ENCODE results near the gene HHAT. TPM values are rescaled to one million over a fixed set of nuclear protein-coding genes. Genes with fewer than 3 reads are reported as not detected.

HHAT gene
- total and polyA plus RNA-seq, 4 donors = 1.2 to 11.3 (median 3.8) TPM

GRCh38 chr1:210482945-210483617, 154.4 kb downstream of the HHAT start:
- ATAC-seq (ENCODE audit: insufficient read depth, low FRiP score) (no peak), DNase-seq (no peak)
- no peak for TF ChIP-seq CTCF (IDR thresholded peaks at IDR 0.05; ENCODE audit: control extremely low read depth, extremely low read depth)
- Histone ChIP-seq H3K27me3 (ENCODE audit: control insufficient read depth in 3 of 3, insufficient read depth in 3 of 3, low read length in 2 of 3) (no peaks in the 10 kb centered on the region), H3K36me3 (ENCODE audit: control insufficient read depth in 4 of 4, insufficient read depth in 4 of 4, low read length in 4 of 4) (no peaks in the 10 kb centered on the region), H3K27ac (ENCODE audit: low read depth in 1 of 2, low read length in 1 of 2) (no peak overlapping the region), H3K4me1 (ENCODE audit: control insufficient read depth in 5 of 5, insufficient read depth in 5 of 5, low read length in 5 of 5) (no peaks in the 10 kb centered on the region), H3K9ac (ENCODE audit: insufficient read depth in 1 of 2, low read length in 2 of 2) (no peak overlapping the region), H3K4me3 (no peak overlapping the region), H3K9me3 (ENCODE audit: control insufficient read depth in 4 of 4, insufficient read depth in 3 of 4, low read length in 3 of 4) (no peaks in the 10 kb centered on the region)
- WGBS, 2 donors = 85 to 86% methylated on average over 3 of the region's 3 CpGs

GRCh38 chr1:210483821-210484220, 155.1 kb downstream of the HHAT start:
- Histone ChIP-seq H3K9me3 (ENCODE audit: control insufficient read depth in 4 of 4, insufficient read depth in 3 of 4, low read length in 3 of 4) (no peaks in the 10 kb centered on the region), H3K9ac (ENCODE audit: insufficient read depth in 1 of 2, low read length in 2 of 2) (no peak overlapping the region), H3K27ac (ENCODE audit: low read depth in 1 of 2, low read length in 1 of 2) (no peak overlapping the region), H3K36me3 (ENCODE audit: control insufficient read depth in 4 of 4, insufficient read depth in 4 of 4, low read length in 4 of 4) (no peaks in the 10 kb centered on the region), H3K4me3 (no peak overlapping the region), H3K27me3 (ENCODE audit: control insufficient read depth in 3 of 3, insufficient read depth in 3 of 3, low read length in 2 of 3) (no peaks in the 10 kb centered on the region), H3K4me1 (ENCODE audit: control insufficient read depth in 5 of 5, insufficient read depth in 5 of 5, low read length in 5 of 5) (no peaks in the 10 kb centered on the region)
- ATAC-seq (ENCODE audit: insufficient read depth, low FRiP score) = no peak
- no peak for DNase-seq
- WGBS, 2 donors = 94 to 95% methylated on average over 2 of the region's 2 CpGs
- no peak for TF ChIP-seq CTCF (IDR thresholded peaks at IDR 0.05; ENCODE audit: control extremely low read depth, extremely low read depth)

GRCh38 chr1:210487021-210487420, 158.3 kb downstream of the HHAT start:
- Histone ChIP-seq H3K9me3 (ENCODE audit: control insufficient read depth in 4 of 4, insufficient read depth in 3 of 4, low read length in 3 of 4) (no peaks in the 10 kb centered on the region), H3K9ac (ENCODE audit: insufficient read depth in 1 of 2, low read length in 2 of 2) (no peak overlapping the region), H3K4me1 (ENCODE audit: control insufficient read depth in 5 of 5, insufficient read depth in 5 of 5, low read length in 5 of 5) (peaks cover 0 to 2% (median 0%) of the 10 kb centered on the region in 5 donors), H3K36me3 (ENCODE audit: control insufficient read depth in 4 of 4, insufficient read depth in 4 of 4, low read length in 4 of 4) (no peaks in the 10 kb centered on the region), H3K27ac (ENCODE audit: low read depth in 1 of 2, low read length in 1 of 2) (no peak overlapping the region), H3K27me3 (ENCODE audit: control insufficient read depth in 3 of 3, insufficient read depth in 3 of 3, low read length in 2 of 3) (no peaks in the 10 kb centered on the region), H3K4me3 (no peak overlapping the region)
- DNase-seq (no peak), ATAC-seq (ENCODE audit: insufficient read depth, low FRiP score) (no peak)
- WGBS, 2 donors = 87 to 90% methylated on average over 2 of the region's 2 CpGs
- no peak for TF ChIP-seq CTCF (IDR thresholded peaks at IDR 0.05; ENCODE audit: control extremely low read depth, extremely low read depth)

- Histone ChIP-seq H3K9ac (ENCODE audit: insufficient read depth in 1 of 2, low read length in 2 of 2) (no peak overlapping the region), H3K4me3 (no peak overlapping the region), H3K36me3 (ENCODE audit: control insufficient read depth in 4 of 4, insufficient read depth in 4 of 4, low read length in 4 of 4) (no peaks in the 10 kb centered on the region), H3K27ac (ENCODE audit: low read depth in 1 of 2, low read length in 1 of 2) (no peak overlapping the region), H3K4me1 (ENCODE audit: control insufficient read depth in 5 of 5, insufficient read depth in 5 of 5, low read length in 5 of 5) (peaks cover 0 to 2% (median 0%) of the 10 kb centered on the region in 5 donors), H3K9me3 (ENCODE audit: control insufficient read depth in 4 of 4, insufficient read depth in 3 of 4, low read length in 3 of 4) (no peaks in the 10 kb centered on the region), H3K27me3 (ENCODE audit: control insufficient read depth in 3 of 3, insufficient read depth in 3 of 3, low read length in 2 of 3) (no peaks in the 10 kb centered on the region)
- TF ChIP-seq CTCF (IDR thresholded peaks at IDR 0.05; ENCODE audit: control extremely low read depth, extremely low read depth) = no peak
- DNase-seq = peak in 2 of 3 donors; percentile 16 to 26
- ATAC-seq (ENCODE audit: insufficient read depth, low FRiP score) = no peak
- 39 to 88% methylated on average over 1 of the region's 1 CpG for WGBS, 2 donors
These were observed 160.8 kb downstream of the HHAT start for GRCh38 chr1:210489491-210489890.
